ENCODE measurements around the gene FMO2.

The FMO2 gene

DNA sequence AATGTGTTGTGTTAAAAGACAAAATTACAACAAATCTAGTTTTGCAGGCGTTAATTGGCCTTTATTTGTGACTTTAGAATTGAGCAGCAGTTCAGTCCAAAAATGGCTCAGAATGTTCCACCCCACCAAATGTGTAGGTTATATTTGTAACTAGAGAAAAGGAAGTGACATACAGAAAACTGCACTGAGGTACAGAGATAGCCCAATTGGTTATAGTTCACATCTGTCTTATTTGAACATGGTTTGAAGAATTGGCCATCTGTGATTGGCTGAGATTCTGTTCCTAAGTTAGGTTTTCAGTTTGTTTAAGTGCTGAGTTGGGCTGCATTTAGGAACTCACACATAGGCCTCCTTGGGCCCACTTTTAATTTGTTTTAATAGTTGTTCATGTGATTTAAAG, 12.0 kb upstream of the FMO2 start:
- no peak for DNase-seq (ENCODE audit: low read depth in 2 of 2, low spot score in 1 of 2)

DNA sequence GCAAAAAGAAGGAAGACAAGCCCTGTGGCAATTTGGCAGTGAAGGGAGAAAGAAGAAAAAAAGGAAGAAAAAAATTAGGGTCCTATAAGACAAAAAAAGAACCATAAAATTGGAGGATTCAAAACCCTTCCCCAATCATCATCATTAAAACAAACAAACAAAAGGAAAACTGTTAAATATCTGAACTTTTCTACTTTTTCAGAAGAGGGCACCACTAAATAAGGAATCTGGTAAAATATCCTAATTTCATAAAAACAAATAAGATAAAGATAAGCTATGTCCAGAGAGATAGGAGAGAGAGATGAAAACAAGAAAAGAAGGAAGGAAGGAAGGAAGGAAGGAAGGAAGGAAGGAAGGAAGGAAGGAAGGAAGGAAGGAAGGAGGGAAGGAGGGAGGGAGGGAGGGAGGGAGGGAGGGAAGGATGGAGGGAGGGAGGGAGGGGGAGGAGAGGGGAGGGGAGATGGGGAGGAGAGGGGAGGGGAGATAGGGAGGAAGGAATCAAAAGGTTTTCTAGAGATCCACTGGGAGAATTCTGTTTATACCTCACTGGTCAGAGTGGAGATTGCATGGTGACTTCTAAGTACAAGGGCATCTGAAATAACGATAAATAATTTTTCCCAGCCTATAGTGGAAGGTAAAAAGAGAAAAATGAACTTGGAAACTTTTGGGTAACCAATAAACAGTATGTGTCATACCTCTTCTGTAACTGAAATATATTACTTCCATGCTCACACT, 10.4 kb upstream of the FMO2 start:
- no peak for DNase-seq (ENCODE audit: low read depth in 2 of 2, low spot score in 1 of 2)

DNA sequence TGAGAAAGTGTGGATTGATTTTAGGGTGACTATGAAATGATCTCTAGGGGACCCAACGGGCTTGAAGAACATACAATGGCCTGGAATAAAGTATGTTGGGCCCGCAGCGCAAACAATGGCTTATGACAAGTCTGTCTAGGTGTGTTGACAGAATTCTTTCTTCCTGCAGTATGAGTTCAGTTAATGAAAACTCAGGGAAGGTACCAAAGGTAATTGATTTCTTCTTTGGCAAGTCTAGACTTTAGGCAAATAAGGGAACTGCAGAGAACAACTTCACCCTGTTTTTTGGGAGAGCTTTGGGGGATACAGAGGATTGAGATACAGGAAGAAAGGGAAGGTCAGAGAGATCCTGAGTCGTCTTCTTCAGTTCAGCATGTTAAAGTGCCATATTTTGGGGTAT, 7.8 kb upstream of the FMO2 start:
- no peak for DNase-seq (ENCODE audit: low read depth in 2 of 2, low spot score in 1 of 2)

DNA sequence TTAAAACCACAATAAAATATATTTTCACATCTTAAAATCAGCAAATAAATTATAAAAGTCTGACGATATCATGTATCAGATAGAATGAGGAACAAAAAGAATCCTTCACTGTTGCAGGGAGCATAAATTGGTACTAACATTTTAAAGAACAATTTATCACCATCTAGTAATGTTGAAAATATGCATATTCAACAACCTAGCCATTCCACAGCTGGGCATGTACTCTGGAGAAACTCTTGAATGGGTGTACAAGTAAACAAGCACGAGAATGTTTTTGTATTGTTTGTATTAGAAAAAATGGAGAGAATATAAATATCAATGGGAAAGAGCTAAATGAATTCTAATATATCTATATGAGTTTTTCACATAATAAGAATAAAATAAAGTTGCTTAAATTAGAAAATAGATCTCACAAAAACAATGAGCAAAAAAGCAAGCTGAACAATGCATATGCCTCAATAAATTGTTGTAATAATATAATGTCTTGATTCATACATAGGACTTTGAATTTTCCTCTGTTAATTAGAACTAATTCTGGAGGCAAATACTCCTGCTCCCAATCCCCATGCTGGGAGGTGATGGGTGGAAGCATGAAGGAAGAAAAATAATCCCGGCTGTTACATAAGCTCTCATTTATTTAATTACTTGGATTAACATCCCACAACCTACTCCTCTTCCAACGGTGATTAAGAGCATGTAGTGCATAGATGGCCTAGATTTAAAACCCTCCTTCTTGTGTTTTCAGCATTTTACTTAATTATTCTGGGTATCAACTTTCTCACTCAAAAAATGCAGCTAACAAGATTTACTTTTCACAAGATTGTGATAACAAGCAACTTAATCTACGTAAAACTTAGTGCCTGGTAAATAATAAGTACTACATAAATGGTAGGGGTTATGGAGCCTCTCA, 5.5 kb upstream of the FMO2 start:
- no peak for DNase-seq (ENCODE audit: low read depth in 2 of 2, low spot score in 1 of 2)

DNA sequence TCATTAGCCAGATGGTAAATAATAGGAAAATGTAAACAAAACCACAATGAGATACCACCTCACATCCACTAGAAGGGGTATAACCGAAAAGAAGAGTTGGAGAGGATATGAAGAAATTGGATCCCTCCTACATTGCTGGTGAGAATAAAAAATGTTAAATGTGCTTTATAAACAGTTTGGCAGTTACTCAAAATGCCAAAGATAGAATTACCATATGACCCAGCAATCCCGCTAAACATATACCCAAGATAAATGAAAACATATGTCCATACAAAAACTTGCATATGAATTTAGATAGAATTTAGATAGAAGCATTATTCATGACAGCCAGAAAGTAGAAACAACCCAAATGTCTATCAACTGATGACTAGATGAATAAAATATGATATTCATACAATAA, 4.4 kb upstream of the FMO2 start:
- DNase-seq (ENCODE audit: low read depth in 2 of 2, low spot score in 1 of 2): no peak

DNA sequence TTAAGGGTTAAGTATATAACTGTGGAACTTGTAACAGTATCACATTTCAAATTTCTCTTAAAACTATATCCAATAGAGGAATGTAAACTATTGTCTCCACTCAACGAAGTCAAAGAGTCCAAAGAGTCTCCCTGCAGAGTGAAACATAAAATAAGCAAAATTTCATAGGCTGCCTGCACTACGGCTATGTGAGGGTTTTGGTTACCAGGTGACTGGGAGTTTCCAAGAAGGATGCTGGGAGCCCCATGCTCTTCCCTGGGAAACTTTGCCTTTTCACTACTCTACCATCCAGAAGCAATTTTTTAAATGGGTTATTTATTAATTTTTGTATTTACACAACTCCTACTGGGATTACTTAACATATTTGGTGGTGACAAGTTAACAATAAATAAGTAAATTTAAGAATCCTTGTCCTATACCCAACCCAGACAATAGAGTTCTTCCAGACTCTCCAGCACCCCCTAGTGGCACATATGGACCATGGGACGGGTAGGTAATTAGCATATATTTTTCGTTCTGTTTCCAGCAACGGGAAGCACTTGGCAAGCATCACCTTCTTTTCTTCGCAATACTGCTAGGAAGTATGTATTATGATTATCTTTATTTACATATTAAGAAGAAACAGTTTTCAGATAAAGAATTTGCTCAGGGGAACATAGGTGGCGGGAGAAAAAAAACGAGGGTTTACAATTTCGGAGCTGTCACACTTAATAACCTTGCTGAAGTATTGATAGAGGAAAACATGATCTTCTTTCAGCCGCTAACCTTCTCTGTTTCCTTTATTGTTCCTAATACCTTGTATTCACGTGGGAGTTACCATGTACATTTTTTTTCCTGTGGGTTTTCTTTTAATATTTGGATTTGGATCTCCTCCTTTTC, 3.5 kb downstream of the FMO2 start:
- DNase-seq (ENCODE audit: low read depth in 2 of 2, low spot score in 1 of 2): no peak

DNA sequence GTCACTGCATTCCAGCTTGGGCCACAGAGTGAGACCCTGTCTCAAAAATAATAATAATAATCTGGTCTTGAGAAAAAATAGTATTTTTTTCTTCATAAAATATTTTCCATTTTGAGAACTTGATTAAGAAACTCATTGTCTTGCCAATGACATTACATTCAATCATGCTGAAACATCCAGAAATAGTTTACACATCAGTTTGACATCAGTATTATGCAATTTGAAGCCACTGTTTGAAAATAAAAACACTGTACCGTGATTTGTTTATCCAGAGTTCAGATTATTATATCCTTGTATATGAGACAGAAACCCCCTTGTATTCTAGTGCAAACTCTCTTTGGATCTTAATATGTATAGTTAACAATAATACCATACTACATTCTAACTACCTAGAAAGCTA, 6.9 kb downstream of the FMO2 start:
- no peak for DNase-seq (ENCODE audit: low read depth in 2 of 2, low spot score in 1 of 2)

DNA sequence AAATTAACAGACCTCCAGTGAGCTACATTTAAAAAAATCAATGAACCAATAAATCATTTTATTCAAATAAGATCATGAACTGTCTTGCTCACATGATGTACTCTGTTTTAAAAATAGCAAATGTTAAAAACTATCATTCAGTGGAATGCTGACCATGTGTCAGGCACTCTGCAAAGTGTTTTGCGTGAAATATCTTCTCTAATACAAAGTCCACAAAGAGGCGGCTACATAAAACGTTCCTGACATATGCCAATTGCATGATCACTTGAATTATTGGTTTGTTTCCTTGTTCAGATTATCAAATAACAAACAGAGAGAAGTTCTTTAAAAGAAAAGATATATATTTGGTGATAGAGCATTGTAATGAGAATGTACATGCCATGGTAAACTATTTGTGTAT, 10.7 kb downstream of the FMO2 start:
- DNase-seq (ENCODE audit: low read depth in 2 of 2, low spot score in 1 of 2): no peak

DNA sequence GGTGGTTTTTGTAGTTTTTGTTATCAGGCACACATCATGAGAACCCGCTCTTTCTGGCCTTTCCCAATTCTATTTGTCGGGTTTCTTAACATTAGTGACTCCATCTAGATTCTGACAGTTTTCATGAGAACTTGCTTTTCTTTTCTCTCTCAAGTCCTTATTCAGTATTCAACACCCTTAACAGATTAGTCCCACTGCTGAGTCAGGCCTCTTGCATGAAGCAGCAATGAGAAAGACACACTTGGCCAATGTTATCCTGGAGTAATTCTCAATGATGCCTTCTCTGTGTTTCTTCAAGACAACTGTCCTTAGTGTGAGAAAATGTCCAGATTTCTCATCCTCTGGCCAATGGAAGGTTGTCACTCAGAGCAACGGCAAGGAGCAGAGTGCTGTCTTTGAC, 11.3 kb downstream of the FMO2 start:
- no peak for DNase-seq (ENCODE audit: low read depth in 2 of 2, low spot score in 1 of 2)

DNA sequence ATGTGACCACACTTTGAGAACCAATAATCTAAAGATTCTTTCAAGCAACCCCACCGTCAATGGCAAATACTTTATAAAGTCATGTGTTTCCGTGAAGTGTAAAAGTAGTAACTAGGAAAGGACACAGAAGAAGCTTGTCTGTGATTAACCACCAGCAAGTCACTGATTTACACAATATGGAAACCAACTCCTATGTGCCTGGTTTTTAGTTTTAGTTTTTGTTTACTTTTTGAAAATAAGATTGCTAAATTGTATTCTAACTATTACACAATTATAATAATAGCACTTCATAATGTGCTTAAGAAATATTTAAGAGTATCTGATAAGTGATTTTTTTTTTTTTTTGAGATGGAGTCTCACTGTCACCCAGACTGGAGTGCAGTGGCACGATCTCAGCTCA, 13.0 kb downstream of the FMO2 start:
- no peak for DNase-seq (ENCODE audit: low read depth in 2 of 2, low spot score in 1 of 2)

DNA sequence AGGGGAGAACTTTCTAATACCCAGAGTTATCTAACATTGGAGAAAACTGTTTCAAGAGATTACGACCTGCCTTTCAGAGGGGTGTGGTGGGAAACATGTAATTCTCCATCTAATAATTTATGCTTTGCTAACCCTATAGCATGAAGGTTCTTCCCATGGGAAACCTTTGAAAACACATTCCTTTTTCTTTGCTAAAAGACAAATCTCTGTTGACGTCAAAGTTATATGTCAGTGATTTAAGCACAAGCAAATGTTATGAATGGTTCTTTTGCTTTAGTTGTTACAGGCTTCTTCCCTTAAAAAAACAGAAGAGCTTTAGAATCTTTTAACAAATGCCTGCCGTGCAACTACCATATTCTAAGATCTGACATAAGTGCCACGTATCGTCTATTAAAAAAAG, 19.2 kb downstream of the FMO2 start:
- DNase-seq (ENCODE audit: low read depth in 2 of 2, low spot score in 1 of 2): no peak

DNA sequence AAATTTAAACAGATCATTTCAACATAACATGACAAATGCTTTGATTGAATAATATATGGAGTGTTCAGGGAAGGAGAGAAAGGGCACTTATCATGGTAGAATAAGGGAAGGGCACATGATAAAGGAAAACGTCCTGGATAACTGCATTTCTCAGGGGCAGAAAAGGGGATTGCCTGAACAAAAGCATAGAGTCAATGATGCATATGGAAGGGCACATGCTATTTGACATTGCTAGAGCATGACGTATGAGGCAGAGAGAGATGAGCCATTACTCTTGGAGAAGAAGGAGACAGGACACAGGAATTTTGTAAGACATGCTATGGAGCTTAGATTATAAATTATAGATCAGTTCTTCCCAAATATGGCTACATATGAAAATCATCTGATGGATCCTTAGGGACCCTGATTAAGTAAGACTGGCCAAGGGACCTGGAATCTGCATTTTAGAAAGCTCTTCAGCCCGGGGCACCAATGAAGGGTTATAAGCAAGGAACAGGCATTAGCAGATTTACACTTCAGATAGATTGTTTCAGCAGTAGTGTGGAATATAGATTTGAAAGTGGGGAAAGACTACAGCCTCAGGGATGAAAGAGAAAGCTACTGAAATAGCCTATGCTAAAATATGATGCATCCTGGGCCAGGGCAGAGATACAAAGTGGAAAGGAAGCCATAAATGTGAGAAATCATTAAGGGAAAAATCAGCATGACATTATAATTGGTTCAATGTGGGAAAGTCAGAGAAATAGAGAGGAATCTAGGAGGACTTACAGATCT, 21.3 kb downstream of the FMO2 start:
- no peak for DNase-seq (ENCODE audit: low read depth in 2 of 2, low spot score in 1 of 2)

DNA sequence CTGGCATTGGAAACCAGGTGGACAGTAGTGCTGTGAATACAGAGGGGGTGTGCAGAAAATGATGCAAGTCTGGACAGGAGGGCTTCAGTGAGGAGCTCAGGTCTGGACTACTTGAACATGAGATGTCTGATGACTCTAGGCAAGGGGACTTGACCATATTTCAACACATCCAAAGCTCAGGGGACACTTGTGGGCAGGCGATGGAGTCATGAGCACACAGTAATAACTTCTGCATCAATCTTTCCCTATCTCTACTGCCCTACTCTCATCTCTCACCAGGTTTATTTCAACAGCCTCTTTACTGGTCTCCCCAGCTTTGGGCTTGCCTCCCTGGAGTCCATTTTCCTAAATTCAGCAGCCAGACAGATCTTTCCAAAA, 21.9 kb downstream of the FMO2 start:
- DNase-seq (ENCODE audit: low read depth in 2 of 2, low spot score in 1 of 2): no peak

DNA sequence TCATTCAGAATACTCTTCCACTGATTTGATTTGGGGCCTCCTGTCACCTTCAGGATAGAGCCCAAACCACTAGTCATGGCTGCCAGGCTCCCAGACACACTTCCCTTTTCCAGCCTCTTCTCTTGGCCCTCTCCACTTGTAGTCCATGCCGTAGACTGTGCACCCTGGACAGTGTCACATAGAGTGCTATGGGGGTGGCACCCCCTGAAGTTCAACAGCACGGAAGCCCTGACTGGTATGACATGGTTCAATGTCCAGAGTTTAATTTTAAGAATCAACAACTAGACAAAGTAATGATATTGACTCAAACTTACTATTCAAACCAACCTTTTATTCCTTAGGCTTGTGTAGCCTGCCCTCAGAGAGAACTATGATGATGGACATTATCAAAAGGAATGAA, 22.3 kb downstream of the FMO2 start:
- no peak for DNase-seq (ENCODE audit: low read depth in 2 of 2, low spot score in 1 of 2)

DNA sequence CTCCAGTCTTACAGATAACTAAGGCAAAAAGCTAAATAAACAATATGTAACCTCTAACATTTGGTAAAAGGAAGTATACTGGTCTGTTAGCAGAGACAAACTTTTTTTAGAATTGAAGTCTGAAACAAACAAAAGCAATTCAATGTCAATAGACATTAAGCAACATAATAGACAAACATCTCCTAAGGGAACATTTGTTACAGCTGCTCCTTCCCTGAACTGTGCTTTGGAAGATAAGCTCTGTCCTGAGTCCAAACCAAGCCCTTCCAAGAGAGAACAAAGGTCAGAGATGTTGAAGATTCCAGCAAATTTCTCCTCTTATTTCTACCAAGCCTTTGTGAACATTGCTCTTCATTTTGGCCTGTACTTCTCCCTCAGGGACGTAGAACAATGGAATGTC, 25.3 kb downstream of the FMO2 start:
- no peak for DNase-seq (ENCODE audit: low read depth in 2 of 2, low spot score in 1 of 2)

DNA sequence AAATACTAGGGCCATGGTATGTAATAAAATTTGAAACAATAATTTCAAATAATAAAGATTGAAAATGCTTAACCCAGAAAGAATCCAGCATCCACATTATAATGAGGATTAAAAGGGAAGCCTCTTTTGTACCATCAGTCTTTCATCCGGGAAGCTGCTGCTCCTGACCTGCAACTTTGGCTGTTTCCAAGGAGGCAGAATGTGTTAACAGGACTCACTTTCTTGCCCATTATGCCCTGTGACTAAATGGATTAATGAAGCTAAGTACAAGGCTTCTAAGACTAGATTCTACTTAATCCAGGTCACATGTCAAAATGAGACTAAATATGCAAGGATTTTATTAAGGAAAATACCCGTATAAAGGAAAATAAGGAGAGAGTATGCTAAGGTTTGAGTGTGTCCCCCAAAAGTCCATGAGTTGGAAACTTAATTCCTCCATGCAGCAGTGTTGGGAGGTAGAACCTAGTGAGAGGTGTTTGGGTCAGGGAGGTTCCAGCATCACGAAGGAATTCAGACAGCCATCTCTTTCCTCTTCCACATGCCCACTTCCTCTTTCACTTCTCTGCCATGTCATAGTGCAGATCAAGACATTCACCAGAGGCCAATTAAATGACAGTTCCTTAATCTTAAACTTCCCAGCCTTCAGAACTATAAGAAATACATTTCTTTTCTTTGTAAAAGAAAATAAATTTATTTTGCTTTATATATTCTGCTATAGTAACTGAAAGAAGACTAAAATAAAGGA, 27.7 kb downstream of the FMO2 start:
- DNase-seq (ENCODE audit: low read depth in 2 of 2, low spot score in 1 of 2): no peak

DNA sequence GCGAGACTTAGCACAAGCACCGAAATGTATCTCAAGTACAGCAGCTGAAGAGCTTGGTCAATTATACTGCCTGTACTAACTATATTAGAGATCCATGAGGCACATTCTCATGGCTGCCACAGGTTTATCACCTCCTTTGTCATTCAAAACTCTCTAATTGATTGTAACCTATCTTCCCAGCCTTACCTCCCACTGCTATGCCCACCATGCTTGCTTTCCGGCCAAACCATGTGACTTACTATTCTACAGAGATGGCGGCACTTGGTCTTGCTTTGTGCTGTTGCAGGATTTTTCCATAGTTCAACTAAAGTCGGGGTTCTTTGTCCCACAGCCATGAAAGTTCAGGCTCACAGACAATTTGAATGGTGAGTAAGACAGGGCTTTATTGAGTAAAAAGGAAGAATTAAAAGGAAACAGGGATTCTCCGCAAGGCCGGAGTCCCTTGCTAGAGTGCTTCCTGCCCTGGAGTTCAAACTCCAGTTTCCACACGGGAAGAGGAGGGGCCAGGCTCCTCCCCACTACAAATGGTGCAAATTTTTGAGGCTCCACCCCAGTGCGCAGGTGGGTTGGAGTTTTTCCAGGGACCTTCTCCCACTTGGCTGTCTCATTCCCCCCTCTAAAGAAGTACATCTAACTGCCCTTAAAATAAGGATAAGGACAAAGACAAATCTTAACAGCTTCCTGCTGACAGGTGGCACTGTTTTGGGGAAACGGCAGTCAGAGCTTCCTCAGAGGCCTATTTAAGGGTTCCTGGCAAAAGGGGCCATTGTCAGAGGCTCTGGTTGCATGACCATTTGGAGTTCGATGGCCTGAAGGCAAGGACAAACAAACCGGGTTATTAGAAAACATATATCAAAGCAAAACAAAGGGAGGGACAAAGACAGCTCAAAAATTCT, 28.7 kb downstream of the FMO2 start:
- DNase-seq (ENCODE audit: low read depth in 2 of 2, low spot score in 1 of 2): no peak

DNA sequence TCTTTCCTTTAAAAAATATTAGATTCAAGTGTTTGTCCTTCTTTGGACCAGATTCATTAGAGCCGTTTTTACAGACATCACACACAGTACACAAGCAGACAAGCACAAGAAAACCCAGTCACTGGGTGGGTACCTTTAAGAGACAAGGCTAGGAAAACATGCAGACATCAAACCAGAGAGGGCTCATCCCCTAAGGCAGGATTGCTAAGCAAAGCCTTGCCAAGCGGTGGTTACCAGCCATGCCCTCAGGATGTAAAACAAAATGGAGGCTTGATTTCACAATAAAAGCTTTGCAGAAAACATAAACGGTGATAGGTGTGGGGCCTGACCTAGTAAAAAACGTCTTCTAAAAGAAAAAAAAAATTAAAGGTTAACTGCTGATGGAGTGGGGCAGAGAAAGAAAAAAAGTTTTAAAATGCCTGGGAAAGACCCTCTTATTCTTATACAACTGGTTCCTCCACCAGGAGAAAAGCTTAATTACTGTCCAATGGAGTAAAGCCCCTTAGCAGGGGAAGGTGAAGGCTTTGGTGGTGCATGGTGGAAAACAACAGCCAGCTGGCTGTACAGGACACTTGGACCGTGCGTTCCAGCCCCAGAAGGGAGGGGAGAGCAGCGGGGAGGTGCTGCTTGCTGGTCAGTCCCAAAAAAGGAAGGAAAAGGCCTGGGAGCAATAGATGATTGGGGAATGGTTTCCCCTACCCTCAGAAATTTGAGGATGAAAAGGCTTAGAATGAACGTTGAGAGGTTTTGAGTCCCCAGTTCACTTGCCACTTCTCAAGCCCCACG, 32.8 kb downstream of the FMO2 start:
- DNase-seq (ENCODE audit: low read depth in 2 of 2, low spot score in 1 of 2): no peak

Data from stimulated activated CD8-positive, alpha-beta memory T cell treated with anti-CD3 and anti-CD28 coated beads, Interleukin-4, amount 100 ng/mL, for 1 hour (primary cell).